ENCODE measurements around the gene MGAT1.
"Not testable (repeated sequence)": the region's sequence is repeated elsewhere in the genome, so short reads cannot be mapped to it uniquely, and the experiment has no call there.

Gene MGAT1

GRCh38 chr5:180827374-180827773 lies 24.8 kb upstream of the MGAT1 start:
- H3K79me2 ChIP-seq (ENCODE audit: insufficient read depth, low read length) = not testable (repeated sequence)

DNA sequence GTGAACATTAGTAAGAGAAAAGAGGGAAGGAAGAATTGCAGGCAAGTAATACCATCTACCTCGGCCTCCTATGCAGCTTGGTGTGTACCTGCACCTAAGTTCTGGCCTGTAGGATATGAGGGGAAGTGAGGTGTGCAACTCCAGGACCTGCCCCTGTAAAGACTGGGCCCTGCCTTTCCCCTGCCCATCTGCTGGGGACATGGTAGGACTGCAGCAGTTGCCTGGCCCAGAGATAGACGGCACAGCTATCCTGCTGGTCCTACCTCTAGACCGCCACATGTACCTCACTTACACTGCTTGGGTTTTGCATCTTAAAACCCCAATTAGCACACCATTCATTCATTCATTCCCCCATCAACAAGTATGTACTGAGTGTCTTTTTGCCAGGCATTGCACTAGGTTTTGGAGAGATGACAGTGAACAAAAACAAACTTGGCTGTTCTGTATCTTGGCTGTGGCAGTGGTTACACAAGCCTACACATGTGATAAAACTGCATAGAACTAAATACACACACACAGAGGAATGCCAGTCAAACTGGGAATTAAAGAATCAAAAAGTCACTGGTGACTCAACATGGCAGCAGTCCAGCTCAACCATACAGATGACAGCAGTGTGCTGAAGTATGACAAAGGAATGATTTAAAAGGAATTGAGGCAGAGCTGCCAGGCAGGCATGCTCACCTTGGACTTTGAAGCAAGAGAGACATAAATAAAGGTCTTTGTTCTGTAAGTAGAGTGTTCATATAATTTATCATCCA lies 23.3 kb upstream of the MGAT1 start:
- Histone ChIP-seq H3K4me1 (ENCODE audit: insufficient read depth, low read length, severe bottlenecking) (peaks cover 16% of the 10 kb centered on the region), H3K27me3 (ENCODE audit: insufficient read depth, low read length) (no peaks in the 10 kb centered on the region), H3K9ac (ENCODE audit: low read length) (no peak overlapping the region), H3K4me2 (ENCODE audit: low read length) (no peak overlapping the region), H2AFZ (ENCODE audit: low read length) (no peak overlapping the region), H3K36me3 (ENCODE audit: insufficient read depth, low read length) (peaks cover 11% of the 10 kb centered on the region), H3K9me2 (ENCODE audit: low read depth, low read length) (no peaks in the 10 kb centered on the region), H3K9me3 (ENCODE audit: low read length) (no peaks in the 10 kb centered on the region), H3K4me3 (ENCODE audit: low read depth, low read length, poor library complexity, severe bottlenecking) (no peak overlapping the region), H3K79me2 (ENCODE audit: insufficient read depth, low read length) (no peaks in the 10 kb centered on the region), H3F3A (ENCODE audit: insufficient read depth, low read length) (no peaks in the 10 kb centered on the region), H4K20me1 (ENCODE audit: insufficient read depth, low read length) (no peaks in the 10 kb centered on the region), H3K27ac (ENCODE audit: low read depth, low read length, poor library complexity, severe bottlenecking) (no peak overlapping the region)
- no peak for TF ChIP-seq CTCF (IDR thresholded peaks at IDR 0.05; ENCODE audit: low read length)
- TF ChIP-seq EZH2 (IDR thresholded peaks at IDR 0.05; ENCODE audit: borderline replicate concordance, low read length) = no peak

More at GRCh38 chr5:180827374-180827773, 24.8 kb upstream of the MGAT1 start:
- H3K27me3 ChIP-seq (ENCODE audit: insufficient read depth, low read length); H3K27ac ChIP-seq (ENCODE audit: low read depth, low read length, poor library complexity, severe bottlenecking); H3K4me3 ChIP-seq (ENCODE audit: low read depth, low read length, poor library complexity, severe bottlenecking); H3F3A ChIP-seq (ENCODE audit: insufficient read depth, low read length); H3K9me3 ChIP-seq (ENCODE audit: low read length); H3K9me2 ChIP-seq (ENCODE audit: low read depth, low read length); H2AFZ ChIP-seq (ENCODE audit: low read length); H3K9ac ChIP-seq (ENCODE audit: low read length); H3K4me2 ChIP-seq (ENCODE audit: low read length); H4K20me1 ChIP-seq (ENCODE audit: insufficient read depth, low read length): not testable (repeated sequence)
- Histone ChIP-seq H3K36me3 (ENCODE audit: insufficient read depth, low read length) (peaks cover 11% of the 10 kb centered on the region), H3K4me1 (ENCODE audit: insufficient read depth, low read length, severe bottlenecking) (peaks cover 19% of the 10 kb centered on the region)

DNA sequence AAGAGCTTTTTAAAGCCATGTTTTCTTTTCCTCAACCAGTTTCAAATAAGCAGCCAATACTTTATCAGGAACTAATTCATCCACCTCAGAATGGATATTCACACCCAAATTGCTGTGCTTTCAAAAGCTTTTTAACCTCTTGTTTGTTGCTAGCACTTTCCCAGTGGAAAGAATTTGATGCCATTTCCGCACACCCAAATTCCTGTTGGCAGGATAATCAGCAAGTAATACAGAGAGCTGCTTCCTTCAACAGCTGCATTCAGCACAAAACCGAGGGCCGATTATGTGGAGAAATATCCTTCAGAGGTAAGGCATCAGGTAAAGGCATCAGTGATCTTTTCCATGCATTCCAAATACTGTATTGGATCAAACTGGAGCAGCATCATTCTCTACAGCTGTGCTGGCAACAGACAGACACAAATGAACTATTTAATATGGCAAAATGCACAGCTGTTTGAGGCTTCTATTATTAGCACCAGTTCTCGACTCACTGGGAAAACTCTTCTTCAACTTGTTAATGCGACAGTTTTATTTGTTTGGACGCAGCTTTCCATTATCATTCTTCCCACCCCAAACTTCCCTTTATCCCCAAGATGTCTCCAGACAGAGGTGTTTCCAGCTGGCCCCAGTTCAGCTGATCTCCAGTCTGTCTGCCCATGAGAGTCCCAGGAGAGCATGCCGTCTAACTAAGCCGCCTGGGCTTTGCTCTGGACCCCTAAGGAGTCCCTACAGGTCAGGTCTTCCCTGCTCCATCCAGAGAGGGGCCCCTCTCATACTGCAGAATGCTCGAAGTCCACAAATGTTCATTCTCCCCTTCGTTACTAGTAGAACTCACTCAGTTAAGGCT lies 22.2 kb upstream of the MGAT1 start:
- H3K27me3 ChIP-seq (ENCODE audit: insufficient read depth, low read length) = no peaks in the 10 kb centered on the region
- no peak overlapping the region for H3K4me2 ChIP-seq (ENCODE audit: low read length)
- no peaks in the 10 kb centered on the region for H3K9me2 ChIP-seq (ENCODE audit: low read depth, low read length)
- H3K79me2 ChIP-seq (ENCODE audit: insufficient read depth, low read length) = no peaks in the 10 kb centered on the region
- no peak overlapping the region for H3K27ac ChIP-seq (ENCODE audit: low read depth, low read length, poor library complexity, severe bottlenecking)
- H3K9me3 ChIP-seq (ENCODE audit: low read length) = no peaks in the 10 kb centered on the region
- no peaks in the 10 kb centered on the region for H4K20me1 ChIP-seq (ENCODE audit: insufficient read depth, low read length)
- H3K4me3 ChIP-seq (ENCODE audit: low read depth, low read length, poor library complexity, severe bottlenecking) = no peak overlapping the region
- H2AFZ ChIP-seq (ENCODE audit: low read length) = no peak overlapping the region
- TF ChIP-seq CTCF (IDR thresholded peaks at IDR 0.05; ENCODE audit: low read length) (no peak), EZH2 (IDR thresholded peaks at IDR 0.05; ENCODE audit: borderline replicate concordance, low read length) (no peak)
- H3K4me1 ChIP-seq (ENCODE audit: insufficient read depth, low read length, severe bottlenecking) = peaks cover 18% of the 10 kb centered on the region
- peaks cover 7% of the 10 kb centered on the region for H3K36me3 ChIP-seq (ENCODE audit: insufficient read depth, low read length)
- no peak overlapping the region for H3K9ac ChIP-seq (ENCODE audit: low read length)
- H3F3A ChIP-seq (ENCODE audit: insufficient read depth, low read length) = no peaks in the 10 kb centered on the region

Measured in OCI-LY1 (cell line).